GM23248 (cell line): Measurements from ENCODE around the gene HEPH.

Source experiments
- EZH2 ChIP-seq: fragments of 200-600 bp; sonication (generic); IDR thresholded peaks from 2 replicates; pipeline ENCODE4 v1.6.1; 2018; ENCODE audit warnings: antibody characterized with exemption, mild to moderate bottlenecking; ENCODE audit not compliant: insufficient read depth, poor library complexity, severe bottlenecking
- EZH2phosphoT487 ChIP-seq: fragments of 200-600 bp; sonication (generic); IDR thresholded peaks from 2 replicates; pipeline ENCODE4 v1.6.1; 2018; ENCODE audit warnings: antibody characterized with exemption, moderate library complexity, mild to moderate bottlenecking, low read depth; ENCODE audit not compliant: insufficient read depth

- no peak for TF ChIP-seq EZH2phosphoT487
- no peak for TF ChIP-seq EZH2
Measured at GRCh38 chrX:66255359-66255967, 91.4 kb downstream of the HEPH start.
